Neural progenitor cell (in vitro differentiated cells): Measurements from ENCODE around the gene RAB34. TPM values are rescaled to one million over a fixed set of nuclear protein-coding genes. Genes with fewer than 3 reads are reported as not detected.
A peak's percentile ranks its signal among the peaks of the same experiment; 100 is the strongest.

Source experiments
- DNase-seq: peaks from one replicate; pipeline ENCODE4 v3.0.0-alpha.2; 2016; ENCODE audit warnings: low spot score
- H2AFZ ChIP-seq: fragments of 200-600 bp; sonication (generic); replicated peaks from 2 replicates; pipeline ENCODE4 v1.6.1; 2016; ENCODE audit warnings: antibody characterized with exemption
- H3F3A ChIP-seq: fragments of 200-600 bp; sonication (generic); 2 replicates; pipeline ENCODE4 v1.6.1; 2016; ENCODE audit warnings: antibody characterized with exemption, low read depth
- H3K27ac ChIP-seq: fragments of 200-600 bp; sonication (generic); 2 replicates; pipeline ENCODE4 v1.5.1; 2016; ENCODE audit warnings: mild to moderate bottlenecking
- H3K27me3 ChIP-seq: fragments of 200-600 bp; sonication (generic); 2 replicates; pipeline ENCODE4 v1.6.1; 2016; ENCODE audit warnings: mild to moderate bottlenecking, moderate library complexity
- H3K36me3 ChIP-seq: fragments of 200-600 bp; sonication (generic); 2 replicates; pipeline ENCODE4 v1.5.1; 2016
- H3K4me1 ChIP-seq: fragments of 200-600 bp; sonication (generic); 2 replicates; pipeline ENCODE4 v1.6.1; 2016; ENCODE audit warnings: mixed run types
- H3K4me2 ChIP-seq: fragments of 200-600 bp; sonication (generic); 2 replicates; pipeline ENCODE4 v1.6.1; 2016
- H3K4me3 ChIP-seq: fragments of 200-600 bp; sonication (generic); 2 replicates; pipeline ENCODE4 v1.5.1; 2016
- H3K79me2 ChIP-seq: fragments of 200-600 bp; sonication (generic); 2 replicates; pipeline ENCODE4 v1.6.1; 2016; ENCODE audit warnings: low read depth
- H3K9ac ChIP-seq: fragments of 200-600 bp; sonication (generic); 2 replicates; pipeline ENCODE4 v1.6.1; 2016
- H3K9me3 ChIP-seq: fragments of 200-600 bp; sonication (generic); 2 replicates; pipeline ENCODE4 v1.5.1; 2016; ENCODE audit warnings: low read depth
- H4K20me1 ChIP-seq: fragments of 200-600 bp; sonication (generic); 2 replicates; pipeline ENCODE4 v1.6.1; 2016; ENCODE audit warnings: low read depth
- H3K27ac Mint-ChIP-seq: 3 replicates; pipeline ENCODE4 v1.8.0; 2021; ENCODE audit warnings: mixed read lengths
- H3K27me3 Mint-ChIP-seq: 2 replicates; pipeline ENCODE4 v1.8.0; 2022; ENCODE audit warnings: low read depth, mild to moderate bottlenecking, inconsistent platforms, moderate library complexity, mixed read lengths; ENCODE audit not compliant: insufficient read depth
- H3K36me3 Mint-ChIP-seq: 3 replicates; pipeline ENCODE4 v1.8.0; 2021; ENCODE audit warnings: mixed read lengths
- H3K4me1 Mint-ChIP-seq: 3 replicates; pipeline ENCODE4 v1.8.0; 2021; ENCODE audit warnings: mixed read lengths
- H3K4me3 Mint-ChIP-seq: 3 replicates; pipeline ENCODE4 v1.8.0; 2021; ENCODE audit warnings: mild to moderate bottlenecking, moderate library complexity, mixed read lengths
- H3K9me3 Mint-ChIP-seq: 3 replicates; pipeline ENCODE4 v1.8.0; 2020; ENCODE audit warnings: mixed read lengths
- EZH2 ChIP-seq: fragments of 200-600 bp; sonication (generic); IDR thresholded peaks from 2 replicates; pipeline ENCODE4 v1.6.1; 2017; ENCODE audit warnings: antibody characterized with exemption, mild to moderate bottlenecking, moderate library complexity
- EZH2phosphoT487 ChIP-seq: fragments of 200-600 bp; sonication (generic); IDR thresholded peaks from 2 replicates; pipeline ENCODE4 v1.6.1; 2017; ENCODE audit warnings: antibody characterized with exemption
- total RNA-seq: library from RNA; depleted of rRNA; stranded (reverse); fragments of >200 nt; gene quantifications from 2 replicates; pipeline ENCODE4 v1.2.3, GENCODE V29; 2015; ENCODE audit warnings: low replicate concordance
- TF ChIP-seq, protein P1 (sequence below): fragments of 200-600 bp; sonication (generic); IDR thresholded peaks from 2 replicates; pipeline ENCODE4 v1.5.1; 2017; ENCODE audit warnings: antibody characterized with exemption, mild to moderate bottlenecking

Gene RAB34
- total RNA-seq, 1 donor from 2014 or later: 82.8 TPM

GRCh38 chr17:28684963-28685362, 32.7 kb downstream of the RAB34 start:
- Mint-ChIP-seq H3K9me3 (no peaks in the 10 kb centered on the region), H3K27ac (no peak overlapping the region), H3K27me3 (peaks cover 2% of the 10 kb centered on the region), H3K36me3 (peaks cover 47% of the 10 kb centered on the region), H3K4me3 (no peak overlapping the region), H3K4me1 (no peaks in the 10 kb centered on the region)
- Histone ChIP-seq H2AFZ (no peak overlapping the region), H3K9me3 (no peaks in the 10 kb centered on the region), H3K9ac (no peak overlapping the region), H3K4me2 (no peak overlapping the region), H3K36me3 (peaks cover 20% of the 10 kb centered on the region), H3F3A (no peaks in the 10 kb centered on the region), H3K4me1 (no peaks in the 10 kb centered on the region), H3K4me3 (no peak overlapping the region), H4K20me1 (no peaks in the 10 kb centered on the region), H3K27me3 (no peaks in the 10 kb centered on the region), H3K27ac (no peak overlapping the region), H3K79me2 (no peaks in the 10 kb centered on the region)
- DNase-seq: no peak
- no peak for TF ChIP-seq EZH2phosphoT487
- TF ChIP-seq EZH2: no peak
- TF ChIP-seq, protein P1, sequence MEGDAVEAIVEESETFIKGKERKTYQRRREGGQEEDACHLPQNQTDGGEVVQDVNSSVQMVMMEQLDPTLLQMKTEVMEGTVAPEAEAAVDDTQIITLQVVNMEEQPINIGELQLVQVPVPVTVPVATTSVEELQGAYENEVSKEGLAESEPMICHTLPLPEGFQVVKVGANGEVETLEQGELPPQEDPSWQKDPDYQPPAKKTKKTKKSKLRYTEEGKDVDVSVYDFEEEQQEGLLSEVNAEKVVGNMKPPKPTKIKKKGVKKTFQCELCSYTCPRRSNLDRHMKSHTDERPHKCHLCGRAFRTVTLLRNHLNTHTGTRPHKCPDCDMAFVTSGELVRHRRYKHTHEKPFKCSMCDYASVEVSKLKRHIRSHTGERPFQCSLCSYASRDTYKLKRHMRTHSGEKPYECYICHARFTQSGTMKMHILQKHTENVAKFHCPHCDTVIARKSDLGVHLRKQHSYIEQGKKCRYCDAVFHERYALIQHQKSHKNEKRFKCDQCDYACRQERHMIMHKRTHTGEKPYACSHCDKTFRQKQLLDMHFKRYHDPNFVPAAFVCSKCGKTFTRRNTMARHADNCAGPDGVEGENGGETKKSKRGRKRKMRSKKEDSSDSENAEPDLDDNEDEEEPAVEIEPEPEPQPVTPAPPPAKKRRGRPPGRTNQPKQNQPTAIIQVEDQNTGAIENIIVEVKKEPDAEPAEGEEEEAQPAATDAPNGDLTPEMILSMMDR: peak; percentile 5

- Mint-ChIP-seq H3K4me1 (no peaks in the 10 kb centered on the region), H3K36me3 (peaks cover 31% of the 10 kb centered on the region), H3K9me3 (no peaks in the 10 kb centered on the region), H3K4me3 (no peak overlapping the region), H3K27ac (no peak overlapping the region), H3K27me3 (peaks cover 2% of the 10 kb centered on the region)
- no peaks in the 10 kb centered on the region for H3K9me3 ChIP-seq
- no peaks in the 10 kb centered on the region for H3K79me2 ChIP-seq
- H4K20me1 ChIP-seq: no peaks in the 10 kb centered on the region
- no peaks in the 10 kb centered on the region for H3K27me3 ChIP-seq
- H3K4me2 ChIP-seq: no peak overlapping the region
- H3K4me3 ChIP-seq: no peak overlapping the region
- H3F3A ChIP-seq: no peaks in the 10 kb centered on the region
- no peak overlapping the region for H3K27ac ChIP-seq
- DNase-seq: no peak
- H3K36me3 ChIP-seq: no peaks in the 10 kb centered on the region
- H3K4me1 ChIP-seq: no peaks in the 10 kb centered on the region
- H3K9ac ChIP-seq: no peak overlapping the region
- TF ChIP-seq EZH2phosphoT487 (no peak), EZH2 (no peak)
- TF ChIP-seq, protein P1: no peak
- no peak overlapping the region for H2AFZ ChIP-seq
Measured at GRCh38 chr17:28682655-28683054, 35.0 kb downstream of the RAB34 start.

DNA sequence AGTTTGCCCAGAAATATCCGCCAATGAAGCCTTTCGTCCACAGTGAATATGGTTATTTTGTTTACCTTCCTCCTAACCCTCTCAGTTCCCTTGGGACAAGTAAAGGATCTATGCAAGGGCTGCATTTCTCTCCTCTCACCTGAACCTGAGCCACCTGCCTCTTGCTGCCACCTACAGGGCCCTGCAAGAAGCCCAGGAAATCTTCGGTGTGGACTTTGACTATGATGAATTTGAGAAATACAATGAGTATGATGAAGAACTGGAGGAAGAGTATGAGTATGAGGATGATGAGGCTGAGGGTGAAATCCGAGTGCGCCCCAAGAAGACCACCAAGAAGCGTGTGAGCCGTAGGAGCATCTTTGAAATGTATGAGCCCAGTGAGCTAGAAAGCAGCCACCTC, 41.7 kb downstream of the RAB34 start:
- peaks cover 34% of the 10 kb centered on the region for H3K36me3 Mint-ChIP-seq
- peaks cover 9% of the 10 kb centered on the region for H3K36me3 ChIP-seq
- H3K4me3 Mint-ChIP-seq: no peak overlapping the region
- H3K4me1 Mint-ChIP-seq: no peaks in the 10 kb centered on the region
- H2AFZ ChIP-seq: no peak overlapping the region
- H3K27me3 ChIP-seq: no peaks in the 10 kb centered on the region
- no peak overlapping the region for H3K4me2 ChIP-seq
- DNase-seq: no peak
- H3K27me3 Mint-ChIP-seq: no peaks in the 10 kb centered on the region
- H3K9me3 ChIP-seq: no peaks in the 10 kb centered on the region
- H3F3A ChIP-seq: no peaks in the 10 kb centered on the region
- no peaks in the 10 kb centered on the region for H3K9me3 Mint-ChIP-seq
- H3K27ac Mint-ChIP-seq: no peak overlapping the region
- TF ChIP-seq EZH2phosphoT487: no peak
- TF ChIP-seq, protein P1: peak; percentile 25
- H3K27ac ChIP-seq: no peak overlapping the region
- no peak overlapping the region for H3K9ac ChIP-seq
- no peaks in the 10 kb centered on the region for H4K20me1 ChIP-seq
- no peaks in the 10 kb centered on the region for H3K4me1 ChIP-seq
- no peak overlapping the region for H3K4me3 ChIP-seq
- no peaks in the 10 kb centered on the region for H3K79me2 ChIP-seq
